GM10248 (cell line): Measurements from ENCODE around the gene EHD3.

Experiments used
- CTCF ChIA-PET: fragments of 300-600 bp; sonication (Branson Sonifier 250); formaldehyde crosslinking; extraction: SDS; loops from one replicate; lab custom pipeline; 2021; ENCODE audit warnings: antibody characterized with exemption; lab: Yijun Ruan, JAX
- POLR2A ChIA-PET: fragments of 350-650 bp; sonication (Branson Sonifier 250); formaldehyde crosslinking; extraction: SDS; loops from one replicate; lab custom pipeline; 2020; ENCODE audit warnings: antibody characterized with exemption; lab: Yijun Ruan, JAX
- DNase-seq: peaks from one replicate; pipeline ENCODE4 v3.0.0; 2012; ENCODE audit errors: extremely low spot score
- TF ChIP-seq, protein P1 (sequence below): IDR thresholded peaks from 2 replicates; pipeline ENCODE4 v1.5.1; 2012; ENCODE audit warnings: mild to moderate bottlenecking, low read depth; ENCODE audit errors: extremely low read depth, missing control alignments, control extremely low read depth

Gene EHD3

DNA sequence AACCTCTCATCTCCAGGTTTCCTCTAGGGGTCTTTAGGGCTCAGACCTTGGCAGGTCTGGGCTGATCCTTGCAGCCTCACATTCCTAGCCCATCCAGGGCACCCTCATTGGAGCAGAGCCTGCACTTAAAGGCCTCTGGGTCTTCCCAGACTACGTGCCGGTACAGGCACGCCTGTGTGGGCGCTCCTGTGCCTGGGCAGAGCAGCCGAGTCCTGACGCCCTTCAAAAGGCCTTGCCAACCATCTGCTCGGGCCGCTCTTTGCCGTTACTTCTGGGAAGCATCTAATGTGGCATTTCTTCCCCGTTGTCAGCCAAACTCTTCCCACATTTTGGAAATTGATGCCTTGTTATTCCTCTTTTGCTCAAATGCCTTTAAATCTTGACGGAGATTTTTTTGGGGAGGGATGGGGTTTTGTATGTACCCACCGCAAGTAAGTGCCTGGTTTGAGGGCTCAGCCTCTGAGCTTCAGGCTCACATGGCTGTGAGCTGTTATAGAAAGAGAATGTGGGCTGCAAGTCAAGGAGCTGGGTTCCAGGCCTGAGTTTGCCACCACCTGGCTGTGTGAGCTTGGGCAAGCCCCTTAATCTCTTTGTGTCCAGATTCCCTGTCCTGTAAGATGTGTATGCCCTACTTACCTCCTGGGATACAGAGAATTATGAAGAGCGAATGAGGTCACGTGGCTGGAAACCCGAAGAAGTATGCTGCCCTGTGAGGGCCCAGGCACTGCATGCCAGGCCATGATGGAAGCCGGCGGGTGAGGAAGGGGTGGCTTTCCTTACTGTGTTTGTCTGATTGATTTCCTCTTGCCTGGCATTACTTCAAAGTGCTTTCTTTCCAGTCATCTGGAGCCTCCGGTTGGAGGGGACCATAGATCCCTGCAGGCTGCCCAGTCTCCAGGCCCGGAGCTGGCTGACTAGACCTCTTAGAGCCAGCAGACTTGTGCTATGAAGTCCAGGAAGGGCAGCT is 20.6 kb downstream of the EHD3 start:
- ChIA-PET POLR2A (no interaction called here), CTCF (interaction anchor here (1.0 to 2.6 kb wide), 6 partner anchors 13 to 84 kb away, joined by 3 to 10 read pairs (median 4); partner anchors contain the start of gene EHD3)
- TF ChIP-seq, protein P1, sequence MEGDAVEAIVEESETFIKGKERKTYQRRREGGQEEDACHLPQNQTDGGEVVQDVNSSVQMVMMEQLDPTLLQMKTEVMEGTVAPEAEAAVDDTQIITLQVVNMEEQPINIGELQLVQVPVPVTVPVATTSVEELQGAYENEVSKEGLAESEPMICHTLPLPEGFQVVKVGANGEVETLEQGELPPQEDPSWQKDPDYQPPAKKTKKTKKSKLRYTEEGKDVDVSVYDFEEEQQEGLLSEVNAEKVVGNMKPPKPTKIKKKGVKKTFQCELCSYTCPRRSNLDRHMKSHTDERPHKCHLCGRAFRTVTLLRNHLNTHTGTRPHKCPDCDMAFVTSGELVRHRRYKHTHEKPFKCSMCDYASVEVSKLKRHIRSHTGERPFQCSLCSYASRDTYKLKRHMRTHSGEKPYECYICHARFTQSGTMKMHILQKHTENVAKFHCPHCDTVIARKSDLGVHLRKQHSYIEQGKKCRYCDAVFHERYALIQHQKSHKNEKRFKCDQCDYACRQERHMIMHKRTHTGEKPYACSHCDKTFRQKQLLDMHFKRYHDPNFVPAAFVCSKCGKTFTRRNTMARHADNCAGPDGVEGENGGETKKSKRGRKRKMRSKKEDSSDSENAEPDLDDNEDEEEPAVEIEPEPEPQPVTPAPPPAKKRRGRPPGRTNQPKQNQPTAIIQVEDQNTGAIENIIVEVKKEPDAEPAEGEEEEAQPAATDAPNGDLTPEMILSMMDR, result no peak
- no peak for DNase-seq

DNA sequence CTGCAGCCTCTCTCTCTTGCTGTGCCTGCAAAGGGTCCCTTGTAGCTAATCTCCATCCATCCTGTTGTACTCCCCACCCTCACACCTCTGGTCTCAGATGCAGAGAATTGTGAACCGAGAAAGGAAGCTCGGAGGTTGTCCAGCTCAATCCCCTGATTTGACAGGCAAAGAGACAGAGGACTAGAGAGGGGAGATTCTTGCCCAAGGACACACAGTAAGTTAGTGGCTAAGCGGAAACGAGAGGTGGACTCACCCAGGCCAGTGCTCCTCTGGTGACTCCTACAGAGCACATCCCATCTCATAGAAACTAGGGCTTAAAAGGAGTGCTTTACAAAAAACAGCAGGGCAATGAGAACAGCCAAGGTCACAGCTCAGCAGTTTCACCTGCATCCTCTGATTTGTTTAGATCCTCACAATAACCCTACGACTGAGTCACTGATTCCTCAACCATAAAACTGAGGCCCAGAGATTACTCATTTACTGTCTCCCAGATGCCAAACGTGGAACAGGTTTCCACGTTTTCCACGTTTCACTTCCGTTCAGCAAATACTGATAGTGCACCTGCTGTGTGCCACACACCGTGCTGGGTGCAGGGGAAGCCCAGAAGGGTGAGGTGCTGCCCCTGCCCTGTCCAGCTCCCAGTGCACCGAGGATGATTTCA is 22.1 kb downstream of the EHD3 start:
- ChIA-PET POLR2A (no interaction called here), CTCF (interaction anchor here (0.9 to 2.6 kb wide), 8 partner anchors 13 to 1091 kb away, joined by 3 to 10 read pairs (median 4); no protein-coding TSS in a partner anchor)
- peak; percentile 61 for DNase-seq
- TF ChIP-seq, protein P1, result no peak

DNA sequence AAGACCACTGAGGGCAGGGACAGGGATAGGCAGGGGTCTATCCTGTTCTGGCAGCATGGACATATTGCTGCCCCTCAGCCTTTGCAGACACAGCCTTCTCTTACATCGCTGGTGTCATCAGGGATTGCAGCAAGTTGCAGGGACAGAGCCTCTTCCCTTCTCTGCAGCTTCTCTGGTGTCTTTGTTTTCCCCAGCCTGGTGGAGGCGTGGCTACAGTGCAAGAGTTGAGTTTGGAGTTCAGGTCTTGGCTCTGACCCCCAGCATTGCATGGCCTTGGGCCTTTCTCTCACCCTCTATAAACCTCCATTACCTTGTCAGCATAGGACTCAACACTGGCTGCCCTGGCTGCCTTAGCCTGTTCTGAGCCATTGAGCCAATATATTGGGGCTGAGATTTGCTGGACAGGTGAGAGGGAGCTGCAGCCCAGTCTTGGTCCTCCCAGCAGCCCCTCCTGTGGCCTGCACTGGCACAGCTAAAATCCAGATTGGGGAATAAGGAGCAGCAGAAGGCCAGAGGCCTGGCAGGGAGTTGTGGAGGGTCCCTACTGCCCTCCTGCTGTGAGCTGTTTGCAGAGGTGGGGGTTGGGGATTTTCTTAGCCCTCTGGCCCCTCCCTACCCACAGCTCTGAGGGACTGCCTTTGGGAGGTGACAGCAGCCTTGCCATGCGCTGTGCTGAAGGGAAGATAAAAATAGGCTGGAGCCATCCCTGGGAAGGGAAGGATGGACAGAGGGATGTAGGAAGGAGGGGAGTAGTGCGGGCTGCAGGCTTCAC is 22.8 kb downstream of the EHD3 start:
- CTCF ChIA-PET, result interaction anchor here (0.9 to 2.6 kb wide), 4 partner anchors 12 to 86 kb away, joined by 3 to 10 read pairs (median 6); no protein-coding TSS in a partner anchor
- POLR2A ChIA-PET, result no interaction called here
- TF ChIP-seq, protein P1, result no peak
- DNase-seq, result no peak

DNA sequence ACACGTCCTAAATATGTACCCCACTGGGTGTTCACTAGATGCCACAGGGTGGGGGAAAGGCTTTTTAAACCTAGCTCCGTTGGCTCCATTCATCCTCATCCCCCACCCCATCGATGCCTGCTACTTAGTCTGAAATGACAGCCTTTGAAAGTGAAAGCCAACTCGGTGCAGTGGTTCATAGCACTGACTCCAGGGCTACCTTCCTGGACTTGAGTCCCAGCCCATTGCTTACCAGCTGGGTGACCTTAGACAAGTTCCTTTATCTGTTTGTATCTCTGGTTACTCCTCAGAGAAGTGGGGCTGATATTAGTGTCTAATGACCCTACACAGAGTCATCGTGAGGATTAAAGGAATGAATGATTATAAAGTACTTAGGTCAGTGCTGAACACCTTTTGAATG is 24.4 kb downstream of the EHD3 start:
- CTCF ChIA-PET, result interaction anchor here (1.2 to 2.1 kb wide), 4 partner anchors 9 to 88 kb away, joined by 3 to 7 read pairs (median 4); no protein-coding TSS in a partner anchor

DNA sequence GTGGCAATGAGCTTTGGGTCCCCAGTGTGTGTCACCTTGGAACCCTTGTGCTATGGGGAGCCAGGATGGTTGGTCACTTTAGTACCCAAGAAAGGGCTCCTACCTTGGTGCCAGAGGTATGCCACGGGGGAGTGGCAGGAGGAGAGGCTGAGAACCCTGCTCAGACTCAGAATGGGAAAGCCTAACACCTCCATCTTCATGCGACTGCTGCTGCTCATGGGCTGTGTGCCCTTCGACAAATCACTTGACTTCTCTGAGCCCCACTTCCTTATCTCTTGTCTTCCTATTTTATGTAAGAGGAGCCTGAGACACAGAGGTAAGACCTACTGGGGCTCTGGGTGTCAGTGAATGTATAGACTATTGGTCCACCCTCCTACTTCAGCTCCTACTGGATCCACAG is 25.1 kb downstream of the EHD3 start:
- no peak for DNase-seq
- TF ChIP-seq, protein P1, result no peak
- CTCF ChIA-PET, result interaction anchor here (1.2 to 1.3 kb wide), 3 partner anchors 10 to 89 kb away, joined by 3 to 5 read pairs (median 4); no protein-coding TSS in a partner anchor
- POLR2A ChIA-PET, result no interaction called here

More for the DNA sequence above, 24.4 kb downstream of the EHD3 start:
- TF ChIP-seq, protein P1, result no peak
- peak; percentile 79 for DNase-seq
- POLR2A ChIA-PET, result no interaction called here

DNA sequence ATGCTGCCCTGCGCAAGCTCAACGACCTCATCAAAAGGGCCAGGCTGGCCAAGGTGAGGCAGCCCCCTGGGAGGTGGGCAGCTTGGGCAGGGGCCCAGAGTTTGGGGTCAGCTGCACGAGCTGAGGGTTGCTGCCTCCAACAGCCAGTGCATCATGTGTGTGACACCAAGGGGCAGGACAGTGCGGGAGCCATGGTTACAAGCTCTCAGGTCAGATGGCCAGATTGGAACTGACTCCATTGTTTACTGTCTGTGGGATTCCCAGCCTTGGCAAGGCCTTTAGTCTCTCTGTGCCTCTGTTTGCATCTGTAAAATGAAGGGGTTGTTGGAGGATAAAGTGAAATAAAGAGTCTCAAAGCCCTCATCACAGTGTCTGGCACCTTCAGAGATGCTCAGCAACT is 26.9 kb downstream of the EHD3 start:
- ChIA-PET POLR2A (no interaction called here), CTCF (interaction anchor here (0.7 to 2.3 kb wide), 2 partner anchors 70 to 73 kb away, joined by 3 to 7 read pairs; no protein-coding TSS in a partner anchor)
- no peak for DNase-seq
- TF ChIP-seq, protein P1, result no peak
